ENCODE data around the gene GRIK4.

DNA sequence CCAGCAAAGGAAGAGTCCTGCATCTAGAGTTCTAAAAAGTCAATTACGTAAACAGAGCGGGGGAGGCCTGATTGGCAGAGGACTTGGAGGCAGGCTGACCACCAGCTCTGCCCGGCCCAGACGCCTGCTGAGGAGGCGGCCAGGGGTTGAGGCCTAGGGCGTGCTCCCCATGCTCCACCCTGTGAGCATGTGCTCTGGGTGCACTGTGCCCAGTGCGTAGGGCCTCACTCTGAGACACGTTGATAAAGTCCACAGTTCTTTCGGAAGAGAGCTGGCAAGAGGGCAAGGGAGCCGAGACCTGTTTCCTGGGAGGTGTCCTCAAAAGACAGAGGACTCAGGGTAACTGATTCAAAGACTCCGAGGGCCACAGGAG lies 25.2 kb downstream of the GRIK4 start:
- TF ChIP-seq JAZF1 (CRISPR knock-in tag; IDR thresholded peaks at IDR 0.05) (no peak), ESRRA (CRISPR knock-in tag; IDR thresholded peaks at IDR 0.05; ENCODE audit: borderline replicate concordance) (no peak), RELA (CRISPR knock-in tag; IDR thresholded peaks at IDR 0.05; ENCODE audit: borderline replicate concordance) (no peak)
- TF ChIP-seq, protein P1, sequence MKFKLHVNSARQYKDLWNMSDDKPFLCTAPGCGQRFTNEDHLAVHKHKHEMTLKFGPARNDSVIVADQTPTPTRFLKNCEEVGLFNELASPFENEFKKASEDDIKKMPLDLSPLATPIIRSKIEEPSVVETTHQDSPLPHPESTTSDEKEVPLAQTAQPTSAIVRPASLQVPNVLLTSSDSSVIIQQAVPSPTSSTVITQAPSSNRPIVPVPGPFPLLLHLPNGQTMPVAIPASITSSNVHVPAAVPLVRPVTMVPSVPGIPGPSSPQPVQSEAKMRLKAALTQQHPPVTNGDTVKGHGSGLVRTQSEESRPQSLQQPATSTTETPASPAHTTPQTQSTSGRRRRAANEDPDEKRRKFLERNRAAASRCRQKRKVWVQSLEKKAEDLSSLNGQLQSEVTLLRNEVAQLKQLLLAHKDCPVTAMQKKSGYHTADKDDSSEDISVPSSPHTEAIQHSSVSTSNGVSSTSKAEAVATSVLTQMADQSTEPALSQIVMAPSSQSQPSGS (CRISPR knock-in tag; IDR thresholded peaks at IDR 0.05; ENCODE audit: borderline replicate concordance, low read depth), result no peak
- TF ChIP-seq, protein P2, sequence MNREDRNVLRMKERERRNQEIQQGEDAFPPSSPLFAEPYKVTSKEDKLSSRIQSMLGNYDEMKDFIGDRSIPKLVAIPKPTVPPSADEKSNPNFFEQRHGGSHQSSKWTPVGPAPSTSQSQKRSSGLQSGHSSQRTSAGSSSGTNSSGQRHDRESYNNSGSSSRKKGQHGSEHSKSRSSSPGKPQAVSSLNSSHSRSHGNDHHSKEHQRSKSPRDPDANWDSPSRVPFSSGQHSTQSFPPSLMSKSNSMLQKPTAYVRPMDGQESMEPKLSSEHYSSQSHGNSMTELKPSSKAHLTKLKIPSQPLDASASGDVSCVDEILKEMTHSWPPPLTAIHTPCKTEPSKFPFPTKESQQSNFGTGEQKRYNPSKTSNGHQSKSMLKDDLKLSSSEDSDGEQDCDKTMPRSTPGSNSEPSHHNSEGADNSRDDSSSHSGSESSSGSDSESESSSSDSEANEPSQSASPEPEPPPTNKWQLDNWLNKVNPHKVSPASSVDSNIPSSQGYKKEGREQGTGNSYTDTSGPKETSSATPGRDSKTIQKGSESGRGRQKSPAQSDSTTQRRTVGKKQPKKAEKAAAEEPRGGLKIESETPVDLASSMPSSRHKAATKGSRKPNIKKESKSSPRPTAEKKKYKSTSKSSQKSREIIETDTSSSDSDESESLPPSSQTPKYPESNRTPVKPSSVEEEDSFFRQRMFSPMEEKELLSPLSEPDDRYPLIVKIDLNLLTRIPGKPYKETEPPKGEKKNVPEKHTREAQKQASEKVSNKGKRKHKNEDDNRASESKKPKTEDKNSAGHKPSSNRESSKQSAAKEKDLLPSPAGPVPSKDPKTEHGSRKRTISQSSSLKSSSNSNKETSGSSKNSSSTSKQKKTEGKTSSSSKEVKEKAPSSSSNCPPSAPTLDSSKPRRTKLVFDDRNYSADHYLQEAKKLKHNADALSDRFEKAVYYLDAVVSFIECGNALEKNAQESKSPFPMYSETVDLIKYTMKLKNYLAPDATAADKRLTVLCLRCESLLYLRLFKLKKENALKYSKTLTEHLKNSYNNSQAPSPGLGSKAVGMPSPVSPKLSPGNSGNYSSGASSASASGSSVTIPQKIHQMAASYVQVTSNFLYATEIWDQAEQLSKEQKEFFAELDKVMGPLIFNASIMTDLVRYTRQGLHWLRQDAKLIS (CRISPR knock-in tag; IDR thresholded peaks at IDR 0.05; ENCODE audit: borderline replicate concordance), result no peak
- TF ChIP-seq, protein P3, sequence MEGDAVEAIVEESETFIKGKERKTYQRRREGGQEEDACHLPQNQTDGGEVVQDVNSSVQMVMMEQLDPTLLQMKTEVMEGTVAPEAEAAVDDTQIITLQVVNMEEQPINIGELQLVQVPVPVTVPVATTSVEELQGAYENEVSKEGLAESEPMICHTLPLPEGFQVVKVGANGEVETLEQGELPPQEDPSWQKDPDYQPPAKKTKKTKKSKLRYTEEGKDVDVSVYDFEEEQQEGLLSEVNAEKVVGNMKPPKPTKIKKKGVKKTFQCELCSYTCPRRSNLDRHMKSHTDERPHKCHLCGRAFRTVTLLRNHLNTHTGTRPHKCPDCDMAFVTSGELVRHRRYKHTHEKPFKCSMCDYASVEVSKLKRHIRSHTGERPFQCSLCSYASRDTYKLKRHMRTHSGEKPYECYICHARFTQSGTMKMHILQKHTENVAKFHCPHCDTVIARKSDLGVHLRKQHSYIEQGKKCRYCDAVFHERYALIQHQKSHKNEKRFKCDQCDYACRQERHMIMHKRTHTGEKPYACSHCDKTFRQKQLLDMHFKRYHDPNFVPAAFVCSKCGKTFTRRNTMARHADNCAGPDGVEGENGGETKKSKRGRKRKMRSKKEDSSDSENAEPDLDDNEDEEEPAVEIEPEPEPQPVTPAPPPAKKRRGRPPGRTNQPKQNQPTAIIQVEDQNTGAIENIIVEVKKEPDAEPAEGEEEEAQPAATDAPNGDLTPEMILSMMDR (IDR thresholded peaks at IDR 0.05), result no peak
- TF ChIP-seq, protein P4, sequence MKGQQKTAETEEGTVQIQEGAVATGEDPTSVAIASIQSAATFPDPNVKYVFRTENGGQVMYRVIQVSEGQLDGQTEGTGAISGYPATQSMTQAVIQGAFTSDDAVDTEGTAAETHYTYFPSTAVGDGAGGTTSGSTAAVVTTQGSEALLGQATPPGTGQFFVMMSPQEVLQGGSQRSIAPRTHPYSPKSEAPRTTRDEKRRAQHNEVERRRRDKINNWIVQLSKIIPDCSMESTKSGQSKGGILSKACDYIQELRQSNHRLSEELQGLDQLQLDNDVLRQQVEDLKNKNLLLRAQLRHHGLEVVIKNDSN (CRISPR knock-in tag; IDR thresholded peaks at IDR 0.05), result no peak
- TF ChIP-seq, protein P5, sequence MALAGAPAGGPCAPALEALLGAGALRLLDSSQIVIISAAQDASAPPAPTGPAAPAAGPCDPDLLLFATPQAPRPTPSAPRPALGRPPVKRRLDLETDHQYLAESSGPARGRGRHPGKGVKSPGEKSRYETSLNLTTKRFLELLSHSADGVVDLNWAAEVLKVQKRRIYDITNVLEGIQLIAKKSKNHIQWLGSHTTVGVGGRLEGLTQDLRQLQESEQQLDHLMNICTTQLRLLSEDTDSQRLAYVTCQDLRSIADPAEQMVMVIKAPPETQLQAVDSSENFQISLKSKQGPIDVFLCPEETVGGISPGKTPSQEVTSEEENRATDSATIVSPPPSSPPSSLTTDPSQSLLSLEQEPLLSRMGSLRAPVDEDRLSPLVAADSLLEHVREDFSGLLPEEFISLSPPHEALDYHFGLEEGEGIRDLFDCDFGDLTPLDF (CRISPR knock-in tag; IDR thresholded peaks at IDR 0.05), result no peak
- TF ChIP-seq, protein P6, sequence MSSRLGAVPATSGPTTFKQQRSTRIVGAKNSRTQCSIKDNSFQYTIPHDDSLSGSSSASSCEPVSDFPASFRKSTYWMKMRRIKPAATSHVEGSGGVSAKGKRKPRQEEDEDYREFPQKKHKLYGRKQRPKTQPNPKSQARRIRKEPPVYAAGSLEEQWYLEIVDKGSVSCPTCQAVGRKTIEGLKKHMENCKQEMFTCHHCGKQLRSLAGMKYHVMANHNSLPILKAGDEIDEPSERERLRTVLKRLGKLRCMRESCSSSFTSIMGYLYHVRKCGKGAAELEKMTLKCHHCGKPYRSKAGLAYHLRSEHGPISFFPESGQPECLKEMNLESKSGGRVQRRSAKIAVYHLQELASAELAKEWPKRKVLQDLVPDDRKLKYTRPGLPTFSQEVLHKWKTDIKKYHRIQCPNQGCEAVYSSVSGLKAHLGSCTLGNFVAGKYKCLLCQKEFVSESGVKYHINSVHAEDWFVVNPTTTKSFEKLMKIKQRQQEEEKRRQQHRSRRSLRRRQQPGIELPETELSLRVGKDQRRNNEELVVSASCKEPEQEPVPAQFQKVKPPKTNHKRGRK (CRISPR knock-in tag; IDR thresholded peaks at IDR 0.05; ENCODE audit: borderline replicate concordance), result no peak
- TF ChIP-seq, protein P7, sequence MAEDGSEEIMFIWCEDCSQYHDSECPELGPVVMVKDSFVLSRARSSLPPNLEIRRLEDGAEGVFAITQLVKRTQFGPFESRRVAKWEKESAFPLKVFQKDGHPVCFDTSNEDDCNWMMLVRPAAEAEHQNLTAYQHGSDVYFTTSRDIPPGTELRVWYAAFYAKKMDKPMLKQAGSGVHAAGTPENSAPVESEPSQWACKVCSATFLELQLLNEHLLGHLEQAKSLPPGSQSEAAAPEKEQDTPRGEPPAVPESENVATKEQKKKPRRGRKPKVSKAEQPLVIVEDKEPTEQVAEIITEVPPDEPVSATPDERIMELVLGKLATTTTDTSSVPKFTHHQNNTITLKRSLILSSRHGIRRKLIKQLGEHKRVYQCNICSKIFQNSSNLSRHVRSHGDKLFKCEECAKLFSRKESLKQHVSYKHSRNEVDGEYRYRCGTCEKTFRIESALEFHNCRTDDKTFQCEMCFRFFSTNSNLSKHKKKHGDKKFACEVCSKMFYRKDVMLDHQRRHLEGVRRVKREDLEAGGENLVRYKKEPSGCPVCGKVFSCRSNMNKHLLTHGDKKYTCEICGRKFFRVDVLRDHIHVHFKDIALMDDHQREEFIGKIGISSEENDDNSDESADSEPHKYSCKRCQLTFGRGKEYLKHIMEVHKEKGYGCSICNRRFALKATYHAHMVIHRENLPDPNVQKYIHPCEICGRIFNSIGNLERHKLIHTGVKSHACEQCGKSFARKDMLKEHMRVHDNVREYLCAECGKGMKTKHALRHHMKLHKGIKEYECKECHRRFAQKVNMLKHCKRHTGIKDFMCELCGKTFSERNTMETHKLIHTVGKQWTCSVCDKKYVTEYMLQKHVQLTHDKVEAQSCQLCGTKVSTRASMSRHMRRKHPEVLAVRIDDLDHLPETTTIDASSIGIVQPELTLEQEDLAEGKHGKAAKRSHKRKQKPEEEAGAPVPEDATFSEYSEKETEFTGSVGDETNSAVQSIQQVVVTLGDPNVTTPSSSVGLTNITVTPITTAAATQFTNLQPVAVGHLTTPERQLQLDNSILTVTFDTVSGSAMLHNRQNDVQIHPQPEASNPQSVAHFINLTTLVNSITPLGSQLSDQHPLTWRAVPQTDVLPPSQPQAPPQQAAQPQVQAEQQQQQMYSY (CRISPR knock-in tag; IDR thresholded peaks at IDR 0.05), result no peak

Measured in WTC11 (cell line).